Hepatocyte (in vitro differentiated cells): Measurements from ENCODE around the gene MAPK8.

ENCODE experiments used
- CTCF ChIP-seq: fragments of 200-600 bp; sonication (generic); IDR thresholded peaks from 2 replicates; pipeline ENCODE4 v1.5.1; 2016; ENCODE audit warnings: antibody characterized with exemption, mild to moderate bottlenecking; ENCODE audit not compliant: poor library complexity
- EZH2 ChIP-seq: fragments of 200-600 bp; sonication (generic); IDR thresholded peaks from 2 replicates; pipeline ENCODE4 v1.6.1; 2016; ENCODE audit warnings: antibody characterized with exemption, mild to moderate bottlenecking, borderline replicate concordance

GRCh38 chr10:48462482-48463020 is 156.1 kb downstream of the MAPK8 start:
- no peak for TF ChIP-seq CTCF
- no peak for TF ChIP-seq EZH2
